Endothelial cell (in vitro differentiated cells): ENCODE measurements around the gene CDH20. TPM values are rescaled to one million over a fixed set of nuclear protein-coding genes. Genes with fewer than 3 reads are reported as not detected.

Experiments used
- DNase-seq: peaks from one replicate; pipeline ENCODE4 v3.0.0; 2021; ENCODE audit warnings: low spot score
- H3K27ac Mint-ChIP-seq: one replicate; pipeline ENCODE4 v1.8.0; 2021; ENCODE audit warnings: mixed read lengths, inconsistent platforms; ENCODE audit not compliant: unreplicated experiment
- H3K27me3 Mint-ChIP-seq: one replicate; pipeline ENCODE4 v1.8.0; 2021; ENCODE audit warnings: mild to moderate bottlenecking, moderate library complexity, mixed read lengths, inconsistent platforms; ENCODE audit not compliant: unreplicated experiment
- H3K36me3 Mint-ChIP-seq: one replicate; pipeline ENCODE4 v1.8.0; 2021; ENCODE audit warnings: mild to moderate bottlenecking, low read depth, mixed read lengths, inconsistent platforms; ENCODE audit not compliant: unreplicated experiment
- H3K4me1 Mint-ChIP-seq: one replicate; pipeline ENCODE4 v1.8.0; 2021; ENCODE audit warnings: mild to moderate bottlenecking, mixed read lengths, inconsistent platforms; ENCODE audit not compliant: unreplicated experiment
- H3K4me3 Mint-ChIP-seq: one replicate; pipeline ENCODE4 v1.8.0; 2021; ENCODE audit warnings: mild to moderate bottlenecking, mixed read lengths, inconsistent platforms; ENCODE audit not compliant: unreplicated experiment
- H3K9me3 Mint-ChIP-seq: one replicate; pipeline ENCODE4 v1.8.0; 2021; ENCODE audit warnings: mixed read lengths, inconsistent platforms; ENCODE audit not compliant: unreplicated experiment
- total RNA-seq: library from RNA; stranded (reverse); fragmentation: NEBNext Ultra II Directional; extraction: Animal tissue kit (Norgen Biotek cat#: 25700); gene quantifications from one replicate; pipeline ENCODE4 v1.2.1, GENCODE V29; 2021; ENCODE audit not compliant: unreplicated experiment
- TF ChIP-seq, protein P1 (sequence below): fragments of 200-600 bp; sonication (generic); IDR thresholded peaks from one replicate; pipeline ENCODE4 v1.5.0; 2021; ENCODE audit warnings: antibody characterized with exemption; ENCODE audit not compliant: unreplicated experiment

Gene CDH20
- total RNA-seq, 1 donor from 2014 or later, result not detected

DNA sequence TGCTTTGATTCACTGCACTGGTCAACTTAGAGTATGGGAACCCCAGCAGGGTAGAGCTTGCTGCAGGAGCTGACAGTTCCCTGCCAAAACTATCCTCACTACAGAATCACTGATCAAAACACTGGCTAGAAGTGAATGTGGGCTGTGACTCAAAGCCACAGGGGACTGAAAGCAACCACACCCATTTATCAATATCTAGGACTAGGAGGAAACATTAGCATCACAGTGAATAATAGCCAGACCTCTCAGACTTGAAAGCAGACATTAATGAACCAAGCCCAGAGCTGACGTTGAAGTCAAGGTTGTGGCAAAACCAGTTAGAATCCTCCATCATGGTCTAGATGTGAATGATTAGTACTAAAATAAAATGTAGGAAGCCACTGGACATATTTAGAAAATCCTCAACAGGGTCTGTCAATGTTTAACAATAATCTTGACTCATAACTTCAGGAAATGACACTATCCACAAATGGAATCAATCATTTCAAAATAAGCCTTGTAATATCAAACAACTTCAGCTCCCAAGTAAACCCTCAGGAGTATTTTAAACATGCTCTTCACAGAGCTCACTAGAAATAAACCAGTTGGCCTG is 131.4 kb downstream of the CDH20 start:
- H3K36me3 Mint-ChIP-seq, result no peaks in the 10 kb centered on the region
- no peak for DNase-seq
- peaks cover 4% of the 10 kb centered on the region for H3K4me1 Mint-ChIP-seq
- H3K27ac Mint-ChIP-seq, result no peak overlapping the region
- H3K9me3 Mint-ChIP-seq, result no peaks in the 10 kb centered on the region
- H3K27me3 Mint-ChIP-seq, result no peaks in the 10 kb centered on the region
- no peak overlapping the region for H3K4me3 Mint-ChIP-seq
- TF ChIP-seq, protein P1, sequence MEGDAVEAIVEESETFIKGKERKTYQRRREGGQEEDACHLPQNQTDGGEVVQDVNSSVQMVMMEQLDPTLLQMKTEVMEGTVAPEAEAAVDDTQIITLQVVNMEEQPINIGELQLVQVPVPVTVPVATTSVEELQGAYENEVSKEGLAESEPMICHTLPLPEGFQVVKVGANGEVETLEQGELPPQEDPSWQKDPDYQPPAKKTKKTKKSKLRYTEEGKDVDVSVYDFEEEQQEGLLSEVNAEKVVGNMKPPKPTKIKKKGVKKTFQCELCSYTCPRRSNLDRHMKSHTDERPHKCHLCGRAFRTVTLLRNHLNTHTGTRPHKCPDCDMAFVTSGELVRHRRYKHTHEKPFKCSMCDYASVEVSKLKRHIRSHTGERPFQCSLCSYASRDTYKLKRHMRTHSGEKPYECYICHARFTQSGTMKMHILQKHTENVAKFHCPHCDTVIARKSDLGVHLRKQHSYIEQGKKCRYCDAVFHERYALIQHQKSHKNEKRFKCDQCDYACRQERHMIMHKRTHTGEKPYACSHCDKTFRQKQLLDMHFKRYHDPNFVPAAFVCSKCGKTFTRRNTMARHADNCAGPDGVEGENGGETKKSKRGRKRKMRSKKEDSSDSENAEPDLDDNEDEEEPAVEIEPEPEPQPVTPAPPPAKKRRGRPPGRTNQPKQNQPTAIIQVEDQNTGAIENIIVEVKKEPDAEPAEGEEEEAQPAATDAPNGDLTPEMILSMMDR, result no peak

DNA sequence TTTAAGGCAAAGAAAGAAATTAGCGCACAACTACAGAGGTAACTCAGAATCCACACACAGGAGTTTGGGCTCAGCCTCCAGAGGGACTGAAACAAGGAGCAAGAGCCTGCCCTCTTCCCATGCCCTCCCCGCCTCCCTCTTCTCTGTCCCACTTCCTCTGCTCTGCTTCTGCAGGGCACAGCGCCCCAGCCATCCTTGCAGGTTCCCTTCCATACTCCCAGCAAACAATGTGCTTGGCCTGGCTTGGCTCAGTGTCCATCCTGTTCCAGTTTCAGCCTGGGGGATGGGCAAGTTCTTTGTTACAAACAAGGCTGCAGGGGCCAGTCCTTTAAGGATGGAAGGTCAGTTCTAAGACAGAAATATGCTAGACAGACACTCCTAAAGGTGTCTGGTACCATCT is 133.5 kb downstream of the CDH20 start:
- H3K27me3 Mint-ChIP-seq, result no peaks in the 10 kb centered on the region
- H3K9me3 Mint-ChIP-seq, result no peaks in the 10 kb centered on the region
- no peak overlapping the region for H3K27ac Mint-ChIP-seq
- no peaks in the 10 kb centered on the region for H3K36me3 Mint-ChIP-seq
- no peak overlapping the region for H3K4me3 Mint-ChIP-seq
- H3K4me1 Mint-ChIP-seq, result peaks cover 4% of the 10 kb centered on the region
- DNase-seq, result no peak
- TF ChIP-seq, protein P1, result no peak

DNA sequence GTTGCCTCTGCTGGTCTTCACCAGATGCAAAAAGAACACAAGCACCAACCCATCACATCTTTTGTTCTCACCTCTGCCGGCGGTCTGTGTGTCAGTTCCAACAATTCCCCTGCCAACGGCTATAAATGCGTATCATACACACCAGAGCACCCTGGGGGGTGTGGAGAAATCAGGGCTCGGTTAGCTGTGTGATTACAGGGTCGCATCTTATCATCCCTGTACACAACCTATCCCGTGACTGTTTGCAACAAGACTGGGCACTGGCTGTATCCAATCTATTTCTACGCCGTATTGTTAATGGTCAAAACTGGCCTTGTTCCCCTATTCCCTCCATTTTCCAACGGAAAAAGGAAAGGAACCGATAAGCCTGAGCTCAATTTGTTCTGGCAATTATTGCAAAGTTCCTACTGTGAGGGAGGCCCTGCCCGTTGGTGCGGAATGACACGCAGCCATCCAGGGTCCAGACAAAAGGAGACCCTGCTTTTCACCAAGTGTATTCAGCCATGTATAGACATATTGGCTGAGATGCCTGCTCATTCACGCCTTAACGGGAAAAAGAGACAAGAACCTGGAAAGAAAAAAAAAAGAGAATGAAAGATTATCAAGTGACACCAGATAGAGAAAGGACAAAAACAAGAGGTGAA is 136.9 kb downstream of the CDH20 start:
- H3K36me3 Mint-ChIP-seq, result no peaks in the 10 kb centered on the region
- no peaks in the 10 kb centered on the region for H3K9me3 Mint-ChIP-seq
- TF ChIP-seq, protein P1, result no peak
- DNase-seq, result no peak
- H3K27ac Mint-ChIP-seq, result no peak overlapping the region
- H3K4me3 Mint-ChIP-seq, result no peak overlapping the region
- no peaks in the 10 kb centered on the region for H3K27me3 Mint-ChIP-seq
- peaks cover 4% of the 10 kb centered on the region for H3K4me1 Mint-ChIP-seq

DNA sequence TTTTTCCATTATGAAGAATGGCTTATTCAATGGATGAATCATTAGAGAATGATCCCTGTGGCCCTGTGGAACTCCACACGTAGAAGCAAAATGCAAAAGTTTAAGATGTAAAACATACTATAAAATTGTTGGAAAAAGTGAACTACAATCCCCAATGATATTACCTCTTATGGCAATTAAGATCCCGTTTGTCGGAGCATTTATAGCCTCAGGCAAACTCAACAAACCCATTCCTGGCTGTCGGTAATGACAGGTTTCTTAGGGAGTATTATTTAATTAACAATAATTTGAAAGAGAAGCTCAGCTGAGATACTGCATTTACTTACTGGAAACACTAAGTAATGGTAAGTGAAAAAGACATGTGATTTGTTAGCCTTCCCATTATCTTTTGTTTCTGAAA is 138.3 kb downstream of the CDH20 start:
- TF ChIP-seq, protein P1, result no peak
- Mint-ChIP-seq H3K27me3 (no peaks in the 10 kb centered on the region), H3K27ac (no peak overlapping the region), H3K36me3 (no peaks in the 10 kb centered on the region), H3K4me3 (no peak overlapping the region), H3K4me1 (peaks cover 3% of the 10 kb centered on the region), H3K9me3 (no peaks in the 10 kb centered on the region)
- DNase-seq, result no peak

DNA sequence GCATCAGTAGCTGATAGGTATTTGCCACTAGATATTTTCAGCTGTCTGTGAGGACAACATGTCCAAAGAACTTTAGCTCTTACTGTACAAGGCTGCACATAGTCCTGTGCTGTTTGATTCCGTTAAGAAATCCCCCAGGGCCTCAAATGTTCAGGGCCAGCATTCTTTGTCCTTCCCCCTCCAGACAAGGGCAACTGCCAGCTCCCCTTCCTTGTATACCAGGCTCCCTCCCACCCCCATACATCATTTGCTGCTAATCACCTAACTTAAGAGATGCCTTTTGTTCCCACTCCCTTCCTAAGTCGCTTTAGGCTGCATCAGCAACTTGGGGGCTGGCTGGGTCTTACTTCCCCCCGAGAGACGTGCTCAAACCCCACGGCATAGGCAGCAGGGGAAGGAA is 138.7 kb downstream of the CDH20 start:
- Mint-ChIP-seq H3K27me3 (no peaks in the 10 kb centered on the region), H3K36me3 (no peaks in the 10 kb centered on the region), H3K9me3 (no peaks in the 10 kb centered on the region), H3K27ac (no peak overlapping the region), H3K4me3 (no peak overlapping the region), H3K4me1 (no peaks in the 10 kb centered on the region)
- TF ChIP-seq, protein P1, result no peak
- DNase-seq, result no peak
